Lower leg skin (tissue), 4 donors: Measurements from ENCODE around the gene CCDC195. TPM values are rescaled to one million over a fixed set of nuclear protein-coding genes. Genes with fewer than 3 reads are reported as not detected.

Experiments used
- DNase-seq, 2 donors: peaks; one replicate each; pipeline ENCODE4 v3.0.0-alpha.2; 2019; ENCODE audit warnings: low spot score in 2 of 2
- H3K4me3 ChIP-seq: fragments of 200-600 bp; sonication (generic); 2 replicates; pipeline ENCODE4 v1.5.1; 2017; ENCODE audit warnings: mild to moderate bottlenecking, low read depth; ENCODE audit not compliant: poor library complexity, severe bottlenecking
- CTCF ChIP-seq, 3 donors: fragments of 450-650 bp; IDR thresholded peaks; one replicate each; pipeline ENCODE4 v1.5.1; 2016; ENCODE audit warnings: antibody characterized with exemption in 3 of 3, mild to moderate bottlenecking in 3 of 3, moderate library complexity in 2 of 3
- POLR2A ChIP-seq, 2 donors: fragments of 450-650 bp; IDR thresholded peaks; one replicate each; pipeline ENCODE4 v1.6.1; 2016 to 2017; ENCODE audit warnings: antibody characterized with exemption in 2 of 2, mild to moderate bottlenecking in 1 of 2, moderate library complexity in 1 of 2
- WGBS, 2 donors: methylation state at CpG; one replicate each; pipeline ENCODE4 v1.1.5; 2018; 5-methylcytosine and 5-hydroxymethylcytosine counted together
- intact Hi-C: fragments of 100-400 bp; cut with DNase I; formaldehyde crosslinking; loops from one replicate; pipeline ENCODE4 v1.15.0; 2023; ENCODE audit warnings: low total_unique reads
- total RNA-seq, 4 donors: library from RNA; depleted of rRNA; stranded (reverse); fragments of >200 nt; gene quantifications; one replicate each; pipeline ENCODE4 v1.1.0, GENCODE V29; 2016

Gene CCDC195
- total RNA-seq, 4 donors from 2014 or later = not detected

GRCh38 chr2:224659714-224660113, 56.5 kb downstream of the CCDC195 start:
- no peak for DNase-seq
- H3K4me3 ChIP-seq = no peak overlapping the region
- WGBS, 2 donors = 90 to 92% methylated on average over 6 of the region's 6 CpGs
- intact Hi-C loops = no loop called here
- TF ChIP-seq CTCF (IDR thresholded peaks at IDR 0.05) = no peak
- TF ChIP-seq POLR2A (IDR thresholded peaks at IDR 0.05) = no peak

GRCh38 chr2:224658780-224659405, 57.3 kb downstream of the CCDC195 start:
- intact Hi-C loops = no loop called here
- DNase-seq = no peak
- TF ChIP-seq POLR2A (IDR thresholded peaks at IDR 0.05) (no peak), CTCF (IDR thresholded peaks at IDR 0.05) (no peak)
- H3K4me3 ChIP-seq = no peak overlapping the region

- WGBS, 2 donors = 81 to 93% methylated on average over 4 of the region's 5 CpGs
- intact Hi-C loops = no loop called here
- TF ChIP-seq CTCF (IDR thresholded peaks at IDR 0.05) (no peak), POLR2A (IDR thresholded peaks at IDR 0.05) (no peak)
- H3K4me3 ChIP-seq = no peak overlapping the region
- no peak for DNase-seq
Observed at GRCh38 chr2:224657349-224657748, 58.8 kb downstream of the CCDC195 start.

- 95 to 98% methylated on average over 17 to 18 of the region's 26 CpGs for WGBS, 2 donors
- intact Hi-C loops = no loop called here
- no peak for DNase-seq
Observed at GRCh38 chr2:224655006-224655537, 61.1 kb downstream of the CCDC195 start.

More at GRCh38 chr2:224655006-224655537, 61.1 kb downstream of the CCDC195 start:
- H3K4me3 ChIP-seq = no peak overlapping the region
- TF ChIP-seq POLR2A (IDR thresholded peaks at IDR 0.05) = no peak
- TF ChIP-seq CTCF (IDR thresholded peaks at IDR 0.05) = no peak

Other genes with a start within 250 kb of the CCDC195 start
- 100 to 1,000 TPM in 1 of 4 donors, 10 to 100 TPM in 3; 66.0 to 105 (median 82.6) TPM for gene CUL3, start 131.0 kb downstream of the CCDC195 start, total RNA-seq